Measurements from ENCODE around the gene SAMD4A.

Gene SAMD4A

GRCh38 chr14:54713379-54713778 lies 146.5 kb downstream of the SAMD4A start:
- Mint-ChIP-seq H3K4me3 (no peak overlapping the region), H3K4me1 (peaks cover 16 to 30% of the 10 kb centered on the region in 2 donors), H3K9me3 (peaks cover 0 to 2% of the 10 kb centered on the region in 2 donors), H3K27ac (no peak overlapping the region), H3K27me3 (no peaks in the 10 kb centered on the region), H3K36me3 (no peaks in the 10 kb centered on the region)
- DNase-seq (no peak), ATAC-seq (replicated peaks) (no peak)

GRCh38 chr14:54715239-54715638 lies 148.3 kb downstream of the SAMD4A start:
- ATAC-seq (replicated peaks): peak; percentile 22 to 29
- no peak for DNase-seq
- Mint-ChIP-seq H3K9me3 (peaks cover 0 to 2% of the 10 kb centered on the region in 2 donors), H3K36me3 (peaks cover 0 to 4% of the 10 kb centered on the region in 2 donors), H3K27ac (no peak overlapping the region), H3K4me1 (peaks cover 14 to 33% of the 10 kb centered on the region in 2 donors), H3K4me3 (no peak overlapping the region), H3K27me3 (no peaks in the 10 kb centered on the region)

GRCh38 chr14:54715811-54716210 lies 148.9 kb downstream of the SAMD4A start:
- H3K36me3 Mint-ChIP-seq: peaks cover 0 to 4% of the 10 kb centered on the region in 2 donors
- no peaks in the 10 kb centered on the region for H3K27me3 Mint-ChIP-seq
- no peak for ATAC-seq (replicated peaks)
- peaks cover 16 to 39% of the 10 kb centered on the region in 2 donors for H3K4me1 Mint-ChIP-seq
- DNase-seq: no peak
- peaks cover 0 to 2% of the 10 kb centered on the region in 2 donors for H3K9me3 Mint-ChIP-seq
- H3K27ac Mint-ChIP-seq: no peak overlapping the region
- no peak overlapping the region for H3K4me3 Mint-ChIP-seq

DNA sequence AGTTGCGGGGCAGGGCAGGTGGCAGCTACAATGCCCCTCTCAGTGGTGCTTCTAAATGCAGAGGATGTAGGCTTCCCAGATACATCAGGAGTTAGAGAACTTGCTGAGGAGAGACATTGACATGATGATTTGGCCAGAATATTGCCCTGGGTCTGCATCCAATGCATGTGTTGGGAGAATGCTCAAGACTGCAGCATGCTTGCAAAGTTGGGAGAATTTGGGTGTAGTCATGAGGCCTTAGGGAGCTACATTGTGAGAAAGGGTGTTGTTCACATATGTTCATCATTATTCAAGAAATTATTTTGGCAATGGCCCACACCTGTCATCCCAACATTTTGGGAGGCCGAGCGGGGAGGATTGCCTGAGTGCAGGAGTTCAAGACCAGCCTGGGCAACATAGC lies 149.9 kb downstream of the SAMD4A start:
- no peaks in the 10 kb centered on the region for H3K27me3 Mint-ChIP-seq
- H3K4me1 Mint-ChIP-seq: peaks cover 11 to 35% of the 10 kb centered on the region in 2 donors
- no peak overlapping the region for H3K27ac Mint-ChIP-seq
- H3K36me3 Mint-ChIP-seq: peaks cover 0 to 4% of the 10 kb centered on the region in 2 donors
- DNase-seq (no peak), ATAC-seq (replicated peaks) (no peak)
- H3K4me3 Mint-ChIP-seq: no peak overlapping the region
- H3K9me3 Mint-ChIP-seq: no peaks in the 10 kb centered on the region

- ATAC-seq (replicated peaks): no peak
- no peak overlapping the region for H3K4me3 Mint-ChIP-seq
- H3K27me3 Mint-ChIP-seq: no peaks in the 10 kb centered on the region
- H3K27ac Mint-ChIP-seq: no peak overlapping the region
- peaks cover 8 to 31% of the 10 kb centered on the region in 2 donors for H3K4me1 Mint-ChIP-seq
- DNase-seq: no peak
- peaks cover 0 to 4% of the 10 kb centered on the region in 2 donors for H3K36me3 Mint-ChIP-seq
- no peaks in the 10 kb centered on the region for H3K9me3 Mint-ChIP-seq
Measured at GRCh38 chr14:54718046-54718445, 151.1 kb downstream of the SAMD4A start.

DNA sequence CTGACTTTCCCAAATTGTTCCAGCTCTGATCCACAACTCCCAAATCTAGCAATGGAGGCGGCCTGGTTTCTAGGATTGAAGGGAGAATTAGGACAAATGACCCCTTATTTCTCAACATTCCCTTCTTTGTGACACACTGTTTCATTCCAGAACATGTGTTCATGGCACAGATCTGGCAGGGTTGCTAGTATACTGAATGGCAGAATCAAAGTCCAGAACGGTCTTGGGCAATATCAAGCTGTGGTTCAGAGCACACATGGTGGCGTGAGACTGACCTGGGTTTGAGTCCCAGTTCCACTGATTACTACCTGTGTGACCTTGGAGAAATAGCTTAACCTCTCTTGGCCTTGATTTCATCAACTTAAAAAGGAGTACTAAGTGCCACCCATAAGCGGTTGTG lies 152.5 kb downstream of the SAMD4A start:
- no peaks in the 10 kb centered on the region for H3K9me3 Mint-ChIP-seq
- no peak overlapping the region for H3K27ac Mint-ChIP-seq

GRCh38 chr14:54722791-54723432 lies 156.0 kb downstream of the SAMD4A start:
- Mint-ChIP-seq H3K27ac (no peak overlapping the region), H3K4me1 (peaks cover 8 to 29% of the 10 kb centered on the region in 2 donors)

More for the DNA sequence above, 152.5 kb downstream of the SAMD4A start:
- Mint-ChIP-seq H3K36me3 (peaks cover 0 to 4% of the 10 kb centered on the region in 2 donors), H3K4me3 (no peak overlapping the region), H3K4me1 (peaks cover 6 to 26% of the 10 kb centered on the region in 2 donors), H3K27me3 (no peaks in the 10 kb centered on the region)
- DNase-seq (no peak), ATAC-seq (replicated peaks) (no peak)

DNA sequence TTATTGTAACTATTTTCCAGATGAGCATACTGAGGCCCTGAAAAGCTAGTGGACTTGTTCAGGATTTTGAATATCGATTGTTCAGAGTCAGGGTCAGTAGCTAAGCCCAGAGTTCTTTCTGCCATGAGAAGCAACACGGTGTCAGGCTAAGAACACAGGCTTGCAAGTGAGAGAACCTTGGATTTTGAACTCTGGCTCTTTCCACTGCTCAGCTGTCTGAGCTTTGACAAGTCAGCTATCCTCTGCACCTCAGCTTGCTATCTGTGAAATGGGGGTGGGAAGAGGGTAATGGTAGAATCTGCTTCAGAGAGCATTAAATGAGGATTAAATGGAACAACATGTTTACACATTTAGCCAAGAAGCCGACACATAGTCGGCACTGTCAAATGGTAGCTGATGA lies 157.2 kb downstream of the SAMD4A start:
- no peak for ATAC-seq (replicated peaks)
- Mint-ChIP-seq H3K9me3 (no peaks in the 10 kb centered on the region), H3K27me3 (no peaks in the 10 kb centered on the region), H3K4me1 (peaks cover 14 to 36% of the 10 kb centered on the region in 2 donors), H3K4me3 (no peak overlapping the region), H3K36me3 (peaks cover 0 to 4% of the 10 kb centered on the region in 2 donors), H3K27ac (no peak overlapping the region)
- no peak for DNase-seq

More at GRCh38 chr14:54722791-54723432, 156.0 kb downstream of the SAMD4A start:
- peaks cover 0 to 4% of the 10 kb centered on the region in 2 donors for H3K36me3 Mint-ChIP-seq
- H3K27me3 Mint-ChIP-seq: no peaks in the 10 kb centered on the region
- ATAC-seq (replicated peaks) (peak; percentile 95 to 97), DNase-seq (peak; percentile 21)
- peak overlapping the region; percentile 17 to 57 for H3K4me3 Mint-ChIP-seq
- no peaks in the 10 kb centered on the region for H3K9me3 Mint-ChIP-seq

DNA sequence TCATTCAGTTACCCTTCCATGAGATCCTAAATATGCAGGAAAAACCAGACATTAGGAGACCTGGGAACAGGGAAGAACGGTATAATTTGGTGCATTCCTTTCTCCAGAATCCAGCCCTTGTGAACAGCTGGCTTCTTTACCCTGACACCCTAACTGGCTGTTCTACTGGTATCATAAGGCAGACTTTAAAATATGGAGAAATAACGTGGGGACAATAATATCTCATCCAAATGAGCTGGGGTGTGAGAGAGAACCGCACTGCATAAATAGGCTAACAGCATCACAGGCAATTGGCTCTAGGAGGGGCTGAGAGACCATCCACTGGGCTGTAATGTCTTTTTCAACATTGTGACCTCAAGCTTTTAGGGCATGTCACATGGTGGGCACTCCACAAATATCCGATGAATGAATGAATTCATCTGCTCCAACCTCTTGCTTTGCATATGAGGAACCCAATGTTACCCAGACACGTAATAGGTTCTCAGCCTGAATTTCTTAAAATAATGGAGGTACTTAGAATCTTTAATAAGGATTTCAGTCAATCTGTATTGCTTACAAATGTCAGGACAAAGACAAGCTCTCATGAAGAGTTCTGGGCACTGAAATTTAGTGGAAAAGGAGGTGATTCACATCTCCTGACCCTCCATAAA lies 157.9 kb downstream of the SAMD4A start:
- Mint-ChIP-seq H3K4me3 (no peak overlapping the region), H3K27me3 (no peaks in the 10 kb centered on the region), H3K27ac (no peak overlapping the region)

GRCh38 chr14:54725998-54726397 lies 159.1 kb downstream of the SAMD4A start:
- Mint-ChIP-seq H3K4me1 (peaks cover 19 to 34% of the 10 kb centered on the region in 2 donors), H3K4me3 (no peak overlapping the region), H3K9me3 (no peaks in the 10 kb centered on the region), H3K27ac (no peak overlapping the region), H3K36me3 (no peaks in the 10 kb centered on the region), H3K27me3 (no peaks in the 10 kb centered on the region)
- DNase-seq (no peak), ATAC-seq (replicated peaks) (no peak)

More for the DNA sequence above, 157.9 kb downstream of the SAMD4A start:
- no peak for ATAC-seq (replicated peaks)
- H3K36me3 Mint-ChIP-seq: peaks cover 0 to 4% of the 10 kb centered on the region in 2 donors
- H3K9me3 Mint-ChIP-seq: no peaks in the 10 kb centered on the region
- DNase-seq: no peak
- peaks cover 17 to 36% of the 10 kb centered on the region in 2 donors for H3K4me1 Mint-ChIP-seq

GRCh38 chr14:54727929-54728328 lies 161.0 kb downstream of the SAMD4A start:
- H3K27ac Mint-ChIP-seq: no peak overlapping the region
- no peaks in the 10 kb centered on the region for H3K9me3 Mint-ChIP-seq
- DNase-seq (no peak), ATAC-seq (replicated peaks) (no peak)
- no peaks in the 10 kb centered on the region for H3K36me3 Mint-ChIP-seq
- peaks cover 17 to 26% of the 10 kb centered on the region in 2 donors for H3K4me1 Mint-ChIP-seq
- H3K4me3 Mint-ChIP-seq: no peak overlapping the region
- H3K27me3 Mint-ChIP-seq: no peaks in the 10 kb centered on the region

DNA sequence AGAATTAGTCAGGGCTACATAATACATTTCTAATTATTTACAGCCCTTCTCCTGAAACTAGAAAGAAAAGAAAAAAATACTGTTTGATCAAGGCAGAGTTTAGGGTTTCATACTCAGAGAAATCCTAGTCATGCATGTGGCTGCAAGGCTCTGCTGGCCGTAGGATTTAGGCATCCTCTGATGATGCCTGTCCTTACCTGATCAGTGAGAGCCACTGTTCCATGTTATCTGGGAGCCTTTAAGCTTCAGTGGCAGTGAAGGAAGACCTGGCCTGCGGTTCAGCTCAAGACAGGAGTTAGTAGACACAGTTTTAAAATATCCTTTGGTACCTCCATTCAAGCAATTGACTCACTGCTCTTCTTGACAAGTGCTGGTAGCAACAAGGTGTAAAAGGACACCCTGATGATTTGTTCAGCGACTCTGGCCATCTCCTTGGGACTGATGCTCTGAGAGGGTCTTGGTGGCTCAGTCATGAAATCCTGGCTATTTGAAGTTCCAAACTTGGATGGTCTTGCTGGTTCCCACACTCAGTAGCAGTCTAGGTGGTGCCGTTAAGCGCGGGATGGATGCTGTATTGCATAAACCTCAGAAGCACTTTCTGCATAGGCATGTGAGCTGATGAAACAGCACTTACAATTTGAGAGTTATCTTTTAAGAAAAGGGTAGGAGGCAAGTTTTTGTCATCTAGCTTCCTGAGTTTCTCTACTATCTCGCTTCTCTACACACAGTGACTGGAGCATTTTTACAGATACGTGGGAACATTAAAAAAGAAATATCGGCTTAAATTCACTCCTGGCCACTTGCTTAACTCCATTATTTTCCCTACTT lies 162.0 kb downstream of the SAMD4A start:
- Mint-ChIP-seq H3K27ac (peak overlapping the region; percentile 65), H3K36me3 (no peaks in the 10 kb centered on the region), H3K9me3 (no peaks in the 10 kb centered on the region), H3K4me3 (no peak overlapping the region), H3K4me1 (peaks cover 19 to 22% of the 10 kb centered on the region in 2 donors), H3K27me3 (no peaks in the 10 kb centered on the region)
- DNase-seq (no peak), ATAC-seq (replicated peaks) (no peak)

GRCh38 chr14:54730156-54730961 lies 163.4 kb downstream of the SAMD4A start:
- H3K9me3 Mint-ChIP-seq: no peaks in the 10 kb centered on the region
- peak; percentile 97 for ATAC-seq (replicated peaks)
- peaks cover 17 to 18% of the 10 kb centered on the region in 2 donors for H3K4me1 Mint-ChIP-seq

DNA sequence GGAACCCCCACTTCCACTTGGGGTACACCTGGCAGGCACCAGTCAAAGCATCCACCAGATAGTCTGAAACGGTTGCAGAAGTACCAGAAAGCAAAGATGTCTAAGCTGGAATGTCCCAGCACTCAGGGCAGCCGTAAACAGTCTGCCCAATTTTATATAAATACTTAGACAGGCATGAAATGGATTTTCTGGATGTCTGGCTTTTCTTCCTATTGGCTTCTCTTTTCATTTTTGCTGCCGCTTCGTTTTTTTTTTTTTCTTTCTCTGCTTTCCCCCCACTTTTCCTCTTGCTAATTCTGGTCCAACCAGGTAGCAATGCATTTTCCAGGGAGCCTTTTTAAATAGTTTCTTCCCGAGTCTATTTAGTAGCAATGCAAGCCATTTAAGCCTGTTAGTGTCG lies 168.0 kb downstream of the SAMD4A start:
- no peak for DNase-seq
- Mint-ChIP-seq H3K27ac (no peak overlapping the region), H3K27me3 (no peaks in the 10 kb centered on the region), H3K4me1 (peaks cover 16 to 27% of the 10 kb centered on the region in 2 donors), H3K4me3 (no peak overlapping the region), H3K36me3 (peaks cover 3 to 4% of the 10 kb centered on the region in 2 donors), H3K9me3 (no peaks in the 10 kb centered on the region)
- ATAC-seq (replicated peaks): no peak

More at GRCh38 chr14:54730156-54730961, 163.4 kb downstream of the SAMD4A start:
- peak overlapping the region; percentile 90 for H3K27ac Mint-ChIP-seq
- DNase-seq: peak; percentile 62
- H3K36me3 Mint-ChIP-seq: no peaks in the 10 kb centered on the region
- no peaks in the 10 kb centered on the region for H3K27me3 Mint-ChIP-seq
- peak overlapping the region; percentile 65 to 71 for H3K4me3 Mint-ChIP-seq

Measured in stimulated activated naive B cell treated with anti-CD40 and anti-IgM and Interleukin-4, amounts not matched to agents 10 μg/mL and 1 μg/mL and 100 μg/mL, for 72 hours (primary cell).